ENCODE results near the gene MPP3. TPM values are rescaled to one million over a fixed set of nuclear protein-coding genes. Genes with fewer than 3 reads are reported as not detected.

Gene MPP3, protein sequence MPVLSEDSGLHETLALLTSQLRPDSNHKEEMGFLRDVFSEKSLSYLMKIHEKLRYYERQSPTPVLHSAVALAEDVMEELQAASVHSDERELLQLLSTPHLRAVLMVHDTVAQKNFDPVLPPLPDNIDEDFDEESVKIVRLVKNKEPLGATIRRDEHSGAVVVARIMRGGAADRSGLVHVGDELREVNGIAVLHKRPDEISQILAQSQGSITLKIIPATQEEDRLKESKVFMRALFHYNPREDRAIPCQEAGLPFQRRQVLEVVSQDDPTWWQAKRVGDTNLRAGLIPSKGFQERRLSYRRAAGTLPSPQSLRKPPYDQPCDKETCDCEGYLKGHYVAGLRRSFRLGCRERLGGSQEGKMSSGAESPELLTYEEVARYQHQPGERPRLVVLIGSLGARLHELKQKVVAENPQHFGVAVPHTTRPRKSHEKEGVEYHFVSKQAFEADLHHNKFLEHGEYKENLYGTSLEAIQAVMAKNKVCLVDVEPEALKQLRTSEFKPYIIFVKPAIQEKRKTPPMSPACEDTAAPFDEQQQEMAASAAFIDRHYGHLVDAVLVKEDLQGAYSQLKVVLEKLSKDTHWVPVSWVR
- 22.9 to 24.3 TPM (median 22.9 TPM) in 3 replicates for total RNA-seq

DNA sequence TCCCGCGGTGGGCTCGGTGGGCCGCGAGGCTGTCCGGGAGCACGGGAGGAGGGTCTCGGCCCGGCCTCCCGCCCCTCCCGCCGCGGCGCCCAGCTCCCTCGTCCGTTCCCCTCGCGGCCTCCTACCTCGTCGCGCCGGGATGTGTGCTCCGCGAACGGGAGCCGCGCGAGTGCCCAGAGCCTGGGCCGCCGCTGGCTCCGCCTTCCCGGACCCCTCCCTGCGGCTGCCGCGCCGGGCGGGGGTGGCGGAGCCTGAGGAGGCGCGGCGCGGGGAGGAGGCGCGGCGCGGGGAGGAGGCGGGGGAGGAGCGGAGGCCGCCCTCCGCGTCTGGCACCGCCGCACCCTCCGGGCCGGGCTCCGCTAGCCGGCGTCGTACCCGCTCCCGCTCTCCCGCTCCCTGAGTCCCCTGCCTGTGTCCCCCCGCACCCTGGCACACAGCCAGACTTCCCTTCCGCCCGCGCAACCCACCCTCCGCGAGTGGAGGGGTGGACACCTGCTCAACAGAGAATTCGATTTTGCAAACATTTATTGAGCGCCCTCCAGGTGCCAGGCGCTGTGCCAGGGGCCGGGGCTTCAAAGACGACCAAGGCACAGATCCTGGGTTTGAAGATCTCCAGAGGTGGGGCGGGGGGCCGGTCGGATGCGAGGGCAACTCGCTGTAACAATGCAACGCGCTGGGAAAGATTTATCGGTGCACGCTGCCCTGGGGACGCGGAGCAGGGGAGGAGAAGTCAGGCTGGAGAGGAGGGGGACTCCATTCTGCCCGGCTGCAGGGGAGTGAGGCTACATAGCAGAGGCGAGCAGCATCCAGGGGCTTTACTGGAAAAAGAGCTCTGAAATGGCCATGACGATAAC, at the start of gene MPP3:
Gene MPP3 (minus strand): TSS at position 171 of the 854 bp plus-strand sequence. CDS start 1,240 bp downstream, outside the sequence.
- Mint-ChIP-seq H3K27me3 (ENCODE audit: low read depth) (peaks cover 12% of the 10 kb centered on the region), H3K36me3 (peaks cover 15% of the 10 kb centered on the region), H3K4me3 (peak within 1 kb of the TSS; percentile 82), H3K4me1 (peaks cover 19% of the 10 kb centered on the region), H3K9me3 (peaks cover 6% of the 10 kb centered on the region), H3K27ac (peak within 1 kb of the TSS; percentile 97)
- TF ChIP-seq, protein P1, sequence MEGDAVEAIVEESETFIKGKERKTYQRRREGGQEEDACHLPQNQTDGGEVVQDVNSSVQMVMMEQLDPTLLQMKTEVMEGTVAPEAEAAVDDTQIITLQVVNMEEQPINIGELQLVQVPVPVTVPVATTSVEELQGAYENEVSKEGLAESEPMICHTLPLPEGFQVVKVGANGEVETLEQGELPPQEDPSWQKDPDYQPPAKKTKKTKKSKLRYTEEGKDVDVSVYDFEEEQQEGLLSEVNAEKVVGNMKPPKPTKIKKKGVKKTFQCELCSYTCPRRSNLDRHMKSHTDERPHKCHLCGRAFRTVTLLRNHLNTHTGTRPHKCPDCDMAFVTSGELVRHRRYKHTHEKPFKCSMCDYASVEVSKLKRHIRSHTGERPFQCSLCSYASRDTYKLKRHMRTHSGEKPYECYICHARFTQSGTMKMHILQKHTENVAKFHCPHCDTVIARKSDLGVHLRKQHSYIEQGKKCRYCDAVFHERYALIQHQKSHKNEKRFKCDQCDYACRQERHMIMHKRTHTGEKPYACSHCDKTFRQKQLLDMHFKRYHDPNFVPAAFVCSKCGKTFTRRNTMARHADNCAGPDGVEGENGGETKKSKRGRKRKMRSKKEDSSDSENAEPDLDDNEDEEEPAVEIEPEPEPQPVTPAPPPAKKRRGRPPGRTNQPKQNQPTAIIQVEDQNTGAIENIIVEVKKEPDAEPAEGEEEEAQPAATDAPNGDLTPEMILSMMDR (IDR thresholded peaks at IDR 0.05; ENCODE audit: unreplicated experiment): no peak
- DNase-seq (ENCODE audit: low spot score in 2 of 2, unreplicated experiment in 2 of 2): peak; percentile 66 to 70

DNA sequence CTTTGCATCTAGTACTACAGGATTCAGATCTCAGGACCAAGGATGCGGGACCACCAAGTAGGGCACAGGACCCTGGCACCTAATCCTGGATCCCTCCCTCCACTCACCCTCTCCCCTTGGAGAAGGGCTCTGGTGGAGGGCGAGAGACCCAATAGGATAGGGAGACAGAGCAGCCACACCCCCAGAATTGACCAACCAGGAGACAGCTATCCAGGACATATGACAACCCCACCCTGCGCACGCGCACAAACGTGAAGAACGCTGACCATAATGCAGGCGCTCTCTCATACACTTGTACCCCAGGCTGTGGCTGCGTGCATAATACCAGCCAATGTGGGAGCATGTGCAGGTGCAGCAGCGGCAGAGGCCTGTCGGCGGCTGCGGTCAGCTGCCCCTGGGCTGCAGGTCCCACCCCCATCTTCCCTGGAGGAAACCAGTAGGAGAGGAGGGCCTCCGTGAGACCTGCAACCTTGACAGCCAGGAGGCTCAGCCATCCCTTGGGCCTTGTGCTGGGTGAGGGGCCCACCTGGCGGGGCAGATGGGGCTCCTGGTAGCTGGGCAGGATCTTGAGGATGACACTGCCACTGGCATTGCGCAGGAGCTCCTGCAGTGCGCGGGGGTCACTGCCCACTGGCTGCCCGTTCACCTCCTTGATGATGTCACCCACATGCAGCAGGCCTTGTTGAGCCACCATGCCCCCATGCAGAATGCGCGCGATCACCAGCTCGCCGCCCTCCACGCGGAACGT, 49.0 kb upstream of the MPP3 start:
- Mint-ChIP-seq H3K36me3 (peaks cover 2% of the 10 kb centered on the region), H3K4me3 (no peak overlapping the region), H3K27ac (no peak overlapping the region), H3K4me1 (peaks cover 6% of the 10 kb centered on the region), H3K9me3 (no peaks in the 10 kb centered on the region), H3K27me3 (ENCODE audit: low read depth) (no peaks in the 10 kb centered on the region)
- TF ChIP-seq, protein P1 (IDR thresholded peaks at IDR 0.05; ENCODE audit: unreplicated experiment): no peak
- no peak for DNase-seq (ENCODE audit: low spot score in 2 of 2, unreplicated experiment in 2 of 2)

DNA sequence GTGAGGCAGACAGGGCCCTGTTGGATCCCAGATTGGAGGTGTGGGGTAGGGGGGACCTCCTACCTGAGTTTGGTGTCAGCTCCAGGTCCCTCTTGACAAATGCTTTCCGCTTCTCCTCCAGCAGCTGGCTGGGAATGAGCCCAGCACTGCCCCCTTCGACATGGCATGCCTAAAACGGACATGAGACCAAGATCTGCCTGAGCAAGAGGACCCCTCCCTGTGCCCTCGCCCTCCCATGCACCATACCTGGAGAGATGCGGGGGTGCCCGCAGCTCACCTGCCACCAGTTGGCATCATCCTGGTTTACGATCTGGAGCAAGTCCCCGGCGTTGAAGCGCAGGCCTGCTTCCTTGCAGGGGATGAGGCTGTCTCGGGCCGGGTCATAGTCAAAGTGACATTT, 48.2 kb upstream of the MPP3 start:
- TF ChIP-seq, protein P1 (IDR thresholded peaks at IDR 0.05; ENCODE audit: unreplicated experiment): no peak
- Mint-ChIP-seq H3K27ac (no peak overlapping the region), H3K4me3 (no peak overlapping the region), H3K9me3 (no peaks in the 10 kb centered on the region), H3K36me3 (peaks cover 3% of the 10 kb centered on the region), H3K27me3 (ENCODE audit: low read depth) (no peaks in the 10 kb centered on the region), H3K4me1 (peaks cover 6% of the 10 kb centered on the region)
- DNase-seq (ENCODE audit: low spot score in 2 of 2, unreplicated experiment in 2 of 2): no peak

DNA sequence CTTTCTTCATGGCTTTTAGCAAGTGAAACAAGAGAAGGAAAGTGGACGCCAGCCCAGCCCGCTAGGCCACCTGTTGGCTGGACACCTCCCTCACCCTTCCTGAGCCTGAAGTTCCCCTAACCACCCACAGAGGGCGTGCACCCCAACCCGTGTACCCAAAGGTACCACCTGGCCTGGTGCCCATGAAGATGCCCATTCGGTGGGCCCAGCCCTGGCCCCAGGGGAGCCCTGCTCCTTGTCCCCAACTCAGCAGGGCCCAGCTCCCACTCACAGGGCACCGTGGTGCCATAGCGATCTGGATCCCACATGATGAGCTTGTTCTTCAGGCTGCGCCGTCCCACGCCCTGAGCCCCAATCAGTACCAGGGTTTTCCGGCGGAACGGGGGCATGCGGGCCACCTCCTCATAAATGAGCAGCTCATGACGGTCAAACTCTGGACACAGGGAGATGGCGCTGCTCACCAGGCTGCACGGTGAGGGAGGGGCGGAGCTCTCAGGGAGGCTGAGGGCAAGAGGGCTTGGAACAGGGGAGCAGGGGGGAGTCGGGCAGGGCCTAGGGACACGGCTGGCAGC, 47.6 kb upstream of the MPP3 start:
- peaks cover 3% of the 10 kb centered on the region for H3K36me3 Mint-ChIP-seq
- no peaks in the 10 kb centered on the region for H3K27me3 Mint-ChIP-seq (ENCODE audit: low read depth)
- peaks cover 6% of the 10 kb centered on the region for H3K4me1 Mint-ChIP-seq
- no peak overlapping the region for H3K4me3 Mint-ChIP-seq
- H3K9me3 Mint-ChIP-seq: no peaks in the 10 kb centered on the region
- TF ChIP-seq, protein P1 (IDR thresholded peaks at IDR 0.05; ENCODE audit: unreplicated experiment): peak; percentile 69
- H3K27ac Mint-ChIP-seq: no peak overlapping the region
- DNase-seq (ENCODE audit: low spot score in 2 of 2, unreplicated experiment in 2 of 2): no peak

Data from mesothelial cell of epicardium (in vitro differentiated cells).